ENCODE measurements around the gene INPP5A.

GRCh38 chr10:132658546-132659205 lies 121.1 kb downstream of the INPP5A start:
- TF ChIP-seq SPI1 (IDR thresholded peaks at IDR 0.05; ENCODE audit: borderline replicate concordance, low read depth), result no peak
- no peak for TF ChIP-seq GABPA (IDR thresholded peaks at IDR 0.05; ENCODE audit: low read depth)
- TF ChIP-seq, protein P1, sequence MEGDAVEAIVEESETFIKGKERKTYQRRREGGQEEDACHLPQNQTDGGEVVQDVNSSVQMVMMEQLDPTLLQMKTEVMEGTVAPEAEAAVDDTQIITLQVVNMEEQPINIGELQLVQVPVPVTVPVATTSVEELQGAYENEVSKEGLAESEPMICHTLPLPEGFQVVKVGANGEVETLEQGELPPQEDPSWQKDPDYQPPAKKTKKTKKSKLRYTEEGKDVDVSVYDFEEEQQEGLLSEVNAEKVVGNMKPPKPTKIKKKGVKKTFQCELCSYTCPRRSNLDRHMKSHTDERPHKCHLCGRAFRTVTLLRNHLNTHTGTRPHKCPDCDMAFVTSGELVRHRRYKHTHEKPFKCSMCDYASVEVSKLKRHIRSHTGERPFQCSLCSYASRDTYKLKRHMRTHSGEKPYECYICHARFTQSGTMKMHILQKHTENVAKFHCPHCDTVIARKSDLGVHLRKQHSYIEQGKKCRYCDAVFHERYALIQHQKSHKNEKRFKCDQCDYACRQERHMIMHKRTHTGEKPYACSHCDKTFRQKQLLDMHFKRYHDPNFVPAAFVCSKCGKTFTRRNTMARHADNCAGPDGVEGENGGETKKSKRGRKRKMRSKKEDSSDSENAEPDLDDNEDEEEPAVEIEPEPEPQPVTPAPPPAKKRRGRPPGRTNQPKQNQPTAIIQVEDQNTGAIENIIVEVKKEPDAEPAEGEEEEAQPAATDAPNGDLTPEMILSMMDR (IDR thresholded peaks at IDR 0.05; ENCODE audit: insufficient read depth, low read length), result no peak
